Measurements from ENCODE around the gene EIF3CL.
"Not testable (repeated sequence)": the region's sequence is repeated elsewhere in the genome, so short reads cannot be mapped to it uniquely, and the experiment has no call there.

EIF3CL gene

GRCh38 chr16:28338230-28338629 lies 65.4 kb downstream of the EIF3CL start:
- not testable (repeated sequence) for DNase-seq

GRCh38 chr16:28336940-28337710 lies 66.5 kb downstream of the EIF3CL start:
- DNase-seq, result not testable (repeated sequence)

GRCh38 chr16:28335678-28336077 lies 68.0 kb downstream of the EIF3CL start:
- not testable (repeated sequence) for DNase-seq

- not testable (repeated sequence) for DNase-seq
Measured at GRCh38 chr16:28332632-28333031, 71.0 kb downstream of the EIF3CL start.

- DNase-seq, result not testable (repeated sequence)
Measured at GRCh38 chr16:28330981-28331380, 72.7 kb downstream of the EIF3CL start.

GRCh38 chr16:28330232-28330631 lies 73.4 kb downstream of the EIF3CL start:
- not testable (repeated sequence) for DNase-seq

All from NCI-H1092 treated with DMSO at 0.1 percent for 48 hours (cell line).